ENCODE data around the gene BRI3BP.
"Not testable (repeated sequence)": the region's sequence is repeated elsewhere in the genome, so short reads cannot be mapped to it uniquely, and the experiment has no call there.

Gene BRI3BP

GRCh38 chr12:124972211-124972610 lies 21.2 kb upstream of the BRI3BP start:
- no peak for DNase-seq (ENCODE audit: low read depth in 2 of 2)

DNA sequence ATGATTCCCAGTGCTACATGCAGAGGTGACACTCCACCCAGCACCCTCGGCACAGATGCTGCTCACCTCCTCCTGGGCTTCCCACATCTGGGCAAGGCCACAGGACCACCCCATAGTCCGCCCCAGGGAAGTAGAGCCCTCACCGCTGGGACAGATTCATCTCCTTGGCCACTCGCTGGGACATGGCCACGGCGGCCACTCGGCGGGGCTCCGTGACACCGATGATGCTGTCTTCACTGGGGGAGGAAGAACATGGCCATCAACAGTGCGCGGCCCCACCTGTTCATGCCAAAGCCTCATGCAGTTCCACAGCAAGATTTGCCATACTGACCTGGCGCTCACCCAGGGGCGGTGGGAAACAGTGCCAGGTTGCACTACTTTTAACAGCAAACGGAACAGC lies 18.2 kb upstream of the BRI3BP start:
- no peak for DNase-seq (ENCODE audit: low read depth in 2 of 2)

- DNase-seq (ENCODE audit: low read depth in 2 of 2), result no peak
Observed at GRCh38 chr12:124976999-124977398, 16.4 kb upstream of the BRI3BP start.

GRCh38 chr12:124979568-124979967 lies 13.9 kb upstream of the BRI3BP start:
- no peak for DNase-seq (ENCODE audit: low read depth in 2 of 2)

DNA sequence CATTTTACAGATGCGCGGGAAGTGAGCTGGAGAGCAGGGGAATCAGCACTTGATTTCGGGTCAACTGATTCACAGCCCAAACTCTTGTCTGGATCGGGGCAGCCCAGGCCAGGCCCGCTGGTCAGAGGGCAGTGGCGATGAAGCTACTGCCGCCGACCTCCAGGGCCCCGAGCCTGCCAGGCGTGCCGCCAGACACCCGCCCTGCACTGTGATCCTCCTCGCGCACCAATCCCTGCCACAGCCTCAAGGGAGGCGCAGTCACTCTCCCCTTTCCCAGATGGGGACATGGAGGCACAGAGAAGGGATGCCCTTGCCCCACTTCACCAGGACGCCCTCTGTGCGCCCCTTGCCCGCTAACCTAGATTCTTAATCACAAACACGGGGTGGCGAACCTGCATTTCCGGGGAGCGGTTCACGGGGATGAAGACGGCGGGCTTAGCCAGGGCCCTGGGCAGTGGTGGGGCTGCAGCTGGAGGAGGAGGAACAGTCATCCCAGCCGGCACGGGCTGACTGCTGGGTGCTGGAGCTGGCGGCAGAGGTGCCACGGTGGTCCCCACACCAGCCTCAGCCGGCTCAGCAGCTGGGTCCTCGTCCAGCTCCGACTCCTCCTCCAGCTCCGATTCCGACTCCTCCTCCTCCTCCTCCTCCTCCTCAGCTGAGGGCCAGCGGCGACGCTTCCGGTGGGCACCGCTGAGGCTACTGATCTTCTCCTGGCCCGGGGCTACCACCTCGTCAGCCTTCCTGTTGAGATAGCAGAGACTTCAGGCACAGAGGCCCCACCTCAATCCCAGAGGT lies 13.2 kb upstream of the BRI3BP start:
- DNase-seq (ENCODE audit: low read depth in 2 of 2), result no peak

DNA sequence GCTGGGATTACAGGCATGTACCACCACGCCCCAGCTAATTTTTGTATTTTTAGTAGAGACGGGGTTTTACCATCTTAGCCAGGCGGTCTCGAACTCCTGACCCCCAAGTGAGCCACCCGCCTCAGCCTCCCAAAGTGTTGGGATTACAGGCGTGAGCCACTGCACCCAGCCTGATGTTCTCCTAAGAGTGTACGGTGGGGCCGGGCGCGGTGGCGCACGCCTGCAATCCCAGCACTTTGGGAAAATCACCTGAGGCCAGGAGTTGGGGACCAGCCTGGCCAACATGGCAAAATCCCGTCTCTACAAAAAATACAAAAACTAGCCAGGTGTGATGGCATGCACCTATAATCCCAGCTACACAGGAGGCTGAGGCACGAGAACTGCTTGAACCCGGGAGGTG lies 6.6 kb upstream of the BRI3BP start:
- not testable (repeated sequence) for DNase-seq (ENCODE audit: low read depth in 2 of 2)

DNA sequence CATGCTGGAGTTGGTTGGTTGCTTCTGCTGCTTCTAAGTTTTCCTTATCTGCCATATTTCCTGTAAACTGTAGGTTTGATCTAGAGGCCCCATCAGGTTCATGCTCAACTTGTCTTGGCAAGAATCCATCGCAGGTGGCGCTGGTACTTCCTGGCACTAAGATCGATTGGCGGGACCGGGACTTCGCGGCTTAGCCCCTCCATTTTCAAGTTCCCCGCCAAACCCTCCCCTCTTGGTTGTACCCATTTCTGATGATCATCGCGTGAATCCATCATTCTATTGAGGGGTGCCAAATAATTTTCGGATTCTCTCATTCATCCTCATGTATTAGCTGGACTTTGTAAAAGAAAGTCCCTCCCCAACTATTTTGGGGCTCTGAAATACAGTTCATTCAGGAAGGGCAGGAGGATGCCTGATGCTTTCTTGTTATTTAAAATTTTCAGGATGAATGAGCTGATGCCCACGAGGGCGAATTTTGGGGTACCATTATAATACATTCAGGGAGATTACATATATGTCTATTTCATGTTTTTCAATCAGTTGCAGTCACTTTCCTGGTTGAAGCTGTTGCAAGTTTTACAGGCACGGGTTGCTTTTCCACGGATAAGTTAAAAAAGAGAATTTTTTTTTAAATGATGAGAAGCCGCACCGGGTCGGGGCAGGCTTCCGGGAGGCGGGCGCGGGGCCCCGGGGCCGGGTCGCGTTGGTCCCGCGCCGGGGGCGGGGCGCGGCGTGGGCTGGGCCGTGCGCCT lies 395 bp upstream of the BRI3BP start:
- DNase-seq (ENCODE audit: low read depth in 2 of 2), result no peak

DNA sequence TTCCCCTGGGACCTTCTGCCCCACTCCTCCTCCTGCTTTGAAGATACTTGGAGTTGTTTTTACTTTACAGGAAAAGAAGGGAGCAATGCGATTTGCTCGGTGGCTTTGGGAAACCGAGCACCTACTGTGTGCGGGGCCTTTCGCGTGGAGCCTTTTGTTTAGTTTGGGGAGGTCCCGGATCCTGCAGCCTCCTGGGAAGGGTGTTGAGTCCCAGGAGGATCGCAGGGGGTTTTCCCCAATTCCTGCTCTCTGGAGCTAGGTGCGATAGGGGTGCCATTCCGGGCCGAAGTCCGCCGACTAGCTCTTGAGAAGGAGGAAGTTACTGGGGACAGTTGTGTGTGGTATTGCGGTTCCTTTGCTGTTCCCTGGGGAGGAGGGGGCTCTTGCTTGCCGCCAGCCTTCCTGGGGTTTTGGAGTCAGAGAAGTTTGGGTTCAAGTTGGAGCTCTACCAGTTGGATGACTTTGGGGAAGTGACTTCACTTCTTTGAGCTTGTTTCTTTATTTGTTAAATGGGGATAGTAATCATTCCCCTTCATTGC lies 1.1 kb downstream of the BRI3BP start:
- no peak for DNase-seq (ENCODE audit: low read depth in 2 of 2)

DNA sequence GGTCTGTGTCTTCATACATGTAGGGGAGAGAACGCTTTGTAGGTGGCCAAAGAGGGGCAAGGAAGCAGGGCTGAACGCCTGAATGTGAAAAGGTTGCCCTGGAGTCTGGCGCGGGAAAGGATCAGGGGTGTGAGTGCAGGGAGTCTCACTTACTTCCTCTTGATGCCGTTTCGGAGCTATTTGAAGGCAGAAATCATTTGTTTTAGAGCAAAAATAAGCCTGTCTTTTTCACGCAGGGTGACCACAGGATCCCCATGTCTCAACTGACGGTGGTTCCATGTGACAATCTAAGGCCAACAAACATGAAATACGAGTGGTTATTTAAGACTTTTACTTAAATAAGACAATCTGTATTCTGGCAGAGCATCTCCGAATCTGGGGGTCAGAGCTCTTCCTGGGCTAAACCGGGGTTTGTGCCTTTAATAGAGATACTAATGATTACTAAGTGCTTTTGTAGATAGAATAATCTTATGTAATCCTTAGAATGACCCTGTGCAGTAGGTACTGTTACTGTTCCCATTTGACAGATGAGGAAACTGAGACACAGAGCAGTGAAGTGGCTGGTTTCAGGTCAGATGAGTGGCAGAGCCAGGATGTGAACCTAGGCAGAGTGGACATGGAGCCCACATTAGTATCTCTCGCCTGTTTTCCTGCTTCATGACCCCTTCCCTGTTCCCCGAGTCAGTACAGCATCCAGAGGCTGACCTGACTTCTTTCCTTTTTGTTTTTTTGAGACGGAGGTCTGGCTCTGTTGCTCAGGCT lies 1.9 kb downstream of the BRI3BP start:
- no peak for DNase-seq (ENCODE audit: low read depth in 2 of 2)

DNA sequence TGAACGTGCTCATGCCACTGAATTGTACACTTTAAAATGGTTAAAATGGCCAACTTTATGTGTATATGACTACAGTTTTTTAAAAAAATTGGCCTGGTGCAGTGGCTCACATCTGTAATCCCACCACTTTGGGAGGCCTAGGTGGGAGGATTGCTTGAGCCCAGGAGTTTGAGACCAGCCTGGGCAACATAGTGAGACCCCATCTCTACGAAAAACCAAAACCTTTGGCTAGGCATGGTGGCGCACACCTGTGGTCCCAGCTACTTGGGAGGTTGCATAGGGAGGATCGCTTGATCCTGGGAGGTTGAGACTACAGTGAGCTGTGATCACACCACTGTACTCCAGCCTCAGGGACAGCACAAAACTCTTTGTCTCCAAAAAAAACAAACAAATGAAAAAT lies 5.3 kb downstream of the BRI3BP start:
- no peak for DNase-seq (ENCODE audit: low read depth in 2 of 2)

GRCh38 chr12:125001636-125002035 lies 8.2 kb downstream of the BRI3BP start:
- no peak for DNase-seq (ENCODE audit: low read depth in 2 of 2)

DNA sequence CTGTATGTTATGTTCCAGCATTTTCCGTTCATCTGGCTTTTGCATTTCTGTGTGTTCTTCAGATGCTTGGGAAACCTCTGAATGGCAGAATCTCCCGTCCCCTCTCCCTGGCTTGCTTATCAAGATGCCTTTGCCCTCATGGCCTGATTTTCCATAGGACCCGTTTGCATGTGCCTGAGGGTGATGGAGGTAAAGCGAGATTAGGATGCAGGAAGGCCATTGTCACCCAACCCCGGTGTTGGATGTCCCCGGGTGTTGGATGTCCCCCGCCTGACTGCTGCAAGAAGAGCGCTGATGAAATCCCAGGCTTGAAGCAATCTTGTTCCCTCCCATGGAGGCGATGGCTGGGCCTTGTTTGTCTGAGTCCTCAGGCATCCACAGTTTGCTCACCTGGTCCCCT lies 9.6 kb downstream of the BRI3BP start:
- DNase-seq (ENCODE audit: low read depth in 2 of 2), result no peak

GRCh38 chr12:125004621-125005020 lies 11.2 kb downstream of the BRI3BP start:
- DNase-seq (ENCODE audit: low read depth in 2 of 2), result no peak

DNA sequence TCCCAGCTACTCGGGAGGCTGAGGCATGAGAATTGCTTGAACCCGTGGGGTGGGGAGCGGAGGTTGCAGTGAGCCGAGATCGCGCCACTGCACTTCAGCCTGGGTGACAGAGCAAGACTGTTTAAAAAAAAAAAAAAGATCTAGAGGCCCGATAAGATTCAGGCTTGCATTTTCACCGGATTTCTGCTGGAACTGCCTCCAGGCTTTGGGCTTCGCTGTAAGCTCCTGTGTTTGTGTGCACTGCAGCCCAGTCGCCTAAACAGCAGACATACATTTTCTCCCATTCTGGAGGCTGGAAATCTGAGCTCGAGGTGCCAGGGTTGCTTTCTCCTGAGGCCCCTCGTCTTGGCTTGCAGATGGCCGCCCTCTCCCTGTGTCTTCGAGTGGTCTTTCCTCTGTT lies 12.2 kb downstream of the BRI3BP start:
- no peak for DNase-seq (ENCODE audit: low read depth in 2 of 2)

DNA sequence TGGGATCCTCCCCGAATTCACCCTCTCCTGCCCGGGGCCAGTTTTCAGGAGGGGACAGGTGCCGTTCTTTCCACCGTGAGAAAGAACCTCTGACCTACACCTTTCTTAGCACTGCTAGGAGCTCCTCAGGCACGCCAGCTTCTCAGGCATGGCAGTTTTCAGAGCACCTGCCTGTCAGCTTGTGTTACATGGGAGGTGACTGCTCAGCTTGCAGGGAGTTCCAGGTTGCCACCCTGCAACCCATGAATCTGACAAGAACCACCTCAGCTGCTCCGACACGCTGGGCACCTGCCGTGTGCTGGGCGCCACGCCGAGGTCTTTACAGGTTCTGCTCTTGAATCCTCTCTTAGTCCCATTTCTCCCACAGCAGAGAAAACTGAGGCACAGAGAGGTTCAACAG lies 12.9 kb downstream of the BRI3BP start:
- DNase-seq (ENCODE audit: low read depth in 2 of 2), result no peak

DNA sequence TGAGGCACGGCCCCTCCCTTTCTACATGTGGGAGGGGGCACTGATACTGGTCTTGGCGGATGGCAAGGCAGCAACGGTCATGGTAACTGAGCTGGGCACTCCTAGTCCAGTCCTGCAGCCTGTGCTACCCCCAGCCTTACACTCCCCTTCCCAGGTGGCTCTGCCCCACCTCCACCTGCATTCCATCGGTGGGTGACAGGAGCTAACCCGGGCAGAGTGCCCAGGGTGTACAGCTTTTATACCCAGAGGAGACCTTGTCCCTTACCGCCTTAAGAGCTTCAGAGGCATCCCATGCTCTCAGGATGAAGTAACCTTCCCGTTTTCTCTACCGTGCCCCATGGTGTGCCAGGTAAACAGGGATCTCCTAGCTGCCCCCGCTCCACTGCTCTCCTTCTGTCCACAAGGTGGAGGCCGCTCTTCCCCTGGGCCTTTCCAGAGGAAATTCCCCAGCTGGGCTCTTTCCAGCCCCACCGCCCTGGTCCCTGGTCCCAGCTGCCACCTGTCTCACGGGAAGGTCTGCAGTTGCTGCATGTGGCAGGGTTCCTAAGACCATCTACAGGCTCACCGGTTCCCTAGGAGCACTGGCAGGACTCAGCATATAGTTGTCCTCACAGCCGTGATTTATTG lies 20.5 kb downstream of the BRI3BP start:
- no peak for DNase-seq (ENCODE audit: low read depth in 2 of 2)

DNA sequence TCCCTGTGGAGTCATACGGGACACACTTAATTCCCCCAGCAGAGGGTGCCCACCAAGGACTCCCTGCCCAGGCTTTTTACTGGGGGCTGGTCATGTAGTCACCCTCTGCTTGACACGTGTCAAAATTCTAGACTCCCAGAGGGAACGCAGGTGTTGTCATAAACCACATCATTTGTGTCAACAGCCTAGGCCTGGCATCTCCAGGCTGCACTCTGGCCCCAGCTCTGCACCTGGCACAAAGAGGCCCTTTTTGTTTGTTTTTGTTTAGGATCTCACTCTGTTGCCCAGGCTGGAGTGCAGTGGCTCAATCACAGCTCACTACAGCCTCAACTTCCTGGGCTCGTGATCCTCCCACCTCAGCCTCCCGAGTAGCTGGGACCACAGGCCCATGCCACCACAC lies 21.1 kb downstream of the BRI3BP start:
- DNase-seq (ENCODE audit: low read depth in 2 of 2), result no peak

DNA sequence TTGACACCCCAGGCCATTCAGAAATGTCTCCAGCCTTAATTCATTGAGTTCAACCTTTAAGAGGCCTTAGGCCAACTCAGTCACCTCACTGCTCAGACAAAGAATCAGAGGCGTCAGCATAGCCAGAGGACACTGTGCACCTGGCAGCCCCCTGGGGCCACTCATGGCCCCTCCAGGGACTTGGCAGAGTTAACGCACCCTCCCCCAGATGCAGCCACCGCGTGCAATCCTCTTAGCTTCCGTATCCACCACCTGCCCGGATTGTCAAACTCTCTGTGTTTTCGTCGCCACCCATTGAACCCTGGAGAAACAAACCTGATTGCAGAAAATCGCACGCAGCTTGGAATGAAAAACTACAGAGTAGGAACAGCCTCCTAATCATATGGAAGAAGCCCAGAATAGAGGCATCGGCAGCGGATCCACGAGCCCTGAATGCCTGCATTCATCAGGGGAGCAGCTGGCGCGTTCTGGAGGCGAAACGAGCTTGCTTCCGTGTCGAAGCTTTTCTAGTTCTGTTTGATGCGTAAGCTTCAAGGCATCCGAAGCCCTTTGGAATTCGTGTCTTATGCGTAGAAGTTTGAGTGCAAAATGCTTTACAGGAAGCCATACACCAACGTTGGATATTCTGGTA lies 22.4 kb downstream of the BRI3BP start:
- no peak for DNase-seq (ENCODE audit: low read depth in 2 of 2)

- DNase-seq (ENCODE audit: low read depth in 2 of 2), result no peak
Observed at GRCh38 chr12:125017801-125018200, 24.4 kb downstream of the BRI3BP start.

DNA sequence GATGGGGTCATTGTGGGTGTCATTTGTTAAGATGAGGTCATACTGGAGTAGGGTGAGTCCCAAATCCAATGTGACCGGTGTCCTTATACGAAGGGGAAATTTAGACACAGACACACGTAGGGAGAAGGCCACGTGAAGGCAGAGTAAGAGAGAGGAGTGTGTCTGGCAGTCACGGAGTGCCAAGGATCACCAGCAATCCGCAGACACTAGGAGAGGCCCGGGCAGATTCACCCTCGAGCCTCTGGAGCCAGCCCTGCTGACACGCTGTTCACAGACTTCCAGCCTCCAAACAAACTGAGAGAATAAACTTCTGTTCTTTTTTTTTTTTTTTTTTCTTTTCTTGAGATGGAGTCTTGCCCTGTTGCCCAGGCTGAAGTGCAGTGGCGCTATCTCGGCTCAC lies 24.9 kb downstream of the BRI3BP start:
- no peak for DNase-seq (ENCODE audit: low read depth in 2 of 2)

GRCh38 chr12:125021096-125021495 lies 27.7 kb downstream of the BRI3BP start:
- no peak for DNase-seq (ENCODE audit: low read depth in 2 of 2)

All from fibroblast of skin of left quadriceps (primary cell).